ENCODE data around the gene EXTL2.

GRCh38 chr1:100942304-100943046 is 47.8 kb upstream of the EXTL2 start:
- TF ChIP-seq CTCF (IDR thresholded peaks at IDR 0.05), result no peak
- no peak for TF ChIP-seq EP300 (IDR thresholded peaks at IDR 0.05)
